ENCODE measurements around the gene IL13.

Gene IL13

GRCh38 chr5:132655821-132656773, 1.9 kb upstream of the IL13 start:
- DNase-seq (ENCODE audit: low read depth in 3 of 3), result peak in 1 of 3 experiments; percentile 46

GRCh38 chr5:132656774-132657355, 1.1 kb upstream of the IL13 start:
- DNase-seq (ENCODE audit: low read depth in 3 of 3), result no peak

- no peak for DNase-seq (ENCODE audit: low read depth in 3 of 3)
Measured at GRCh38 chr5:132658381-132659302, 669 bp downstream of the IL13 start.

- DNase-seq (ENCODE audit: low read depth in 3 of 3), result no peak
Measured at GRCh38 chr5:132659598-132660493, 1.9 kb downstream of the IL13 start.

- no peak for DNase-seq (ENCODE audit: low read depth in 3 of 3)
Measured at GRCh38 chr5:132661231-132662003, 3.4 kb downstream of the IL13 start.

- no peak for DNase-seq (ENCODE audit: low read depth in 3 of 3)
Measured at GRCh38 chr5:132662004-132662401, 4.0 kb downstream of the IL13 start.

- DNase-seq (ENCODE audit: low read depth in 3 of 3), result peak in 1 of 3 experiments; percentile 57
Measured at GRCh38 chr5:132662925-132663770, 5.2 kb downstream of the IL13 start.

- no peak for DNase-seq (ENCODE audit: low read depth in 3 of 3)
Measured at GRCh38 chr5:132663771-132664695, 6.1 kb downstream of the IL13 start.

- no peak for DNase-seq (ENCODE audit: low read depth in 3 of 3)
Measured at GRCh38 chr5:132664696-132665209, 6.8 kb downstream of the IL13 start.

- DNase-seq (ENCODE audit: low read depth in 3 of 3), result no peak
Measured at GRCh38 chr5:132665574-132666080, 7.7 kb downstream of the IL13 start.

- DNase-seq (ENCODE audit: low read depth in 3 of 3), result no peak
Measured at GRCh38 chr5:132666310-132667123, 8.5 kb downstream of the IL13 start.

- DNase-seq (ENCODE audit: low read depth in 3 of 3), result no peak
Measured at GRCh38 chr5:132667309-132667708, 9.3 kb downstream of the IL13 start.

GRCh38 chr5:132667761-132668705, 10.1 kb downstream of the IL13 start:
- DNase-seq (ENCODE audit: low read depth in 3 of 3), result no peak

- no peak for DNase-seq (ENCODE audit: low read depth in 3 of 3)
Measured at GRCh38 chr5:132668706-132669454, 10.9 kb downstream of the IL13 start.

- no peak for DNase-seq (ENCODE audit: low read depth in 3 of 3)
Measured at GRCh38 chr5:132669455-132669820, 11.5 kb downstream of the IL13 start.

Measured in stimulated activated CD4-positive, alpha-beta T cell treated with anti-CD3 and anti-CD28 coated beads, TNF-alpha, amount 100 ng/mL, for 24 hours (primary cell).